Measurements from ENCODE around the gene CYLC2.

DNA sequence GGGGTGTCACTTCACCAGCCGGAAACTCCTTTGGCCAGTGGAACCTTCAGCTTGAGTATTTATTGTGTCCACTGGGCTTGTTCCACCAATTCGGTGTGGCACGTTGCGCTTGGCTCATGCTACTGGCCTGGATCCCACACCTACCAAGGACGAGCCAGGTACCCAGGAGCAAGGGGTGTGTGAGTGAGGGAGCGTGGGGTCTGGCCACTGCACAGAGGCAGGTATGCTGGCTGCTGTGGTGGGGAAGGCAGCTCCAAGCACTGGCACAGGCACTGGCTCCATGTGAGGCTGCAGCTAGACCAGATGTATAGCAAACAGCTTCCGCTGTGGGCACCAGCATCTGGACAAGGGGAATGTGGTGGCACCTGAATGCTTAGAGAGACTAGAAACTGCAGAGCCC, 28.1 kb upstream of the CYLC2 start:
- TF ChIP-seq, protein P1, sequence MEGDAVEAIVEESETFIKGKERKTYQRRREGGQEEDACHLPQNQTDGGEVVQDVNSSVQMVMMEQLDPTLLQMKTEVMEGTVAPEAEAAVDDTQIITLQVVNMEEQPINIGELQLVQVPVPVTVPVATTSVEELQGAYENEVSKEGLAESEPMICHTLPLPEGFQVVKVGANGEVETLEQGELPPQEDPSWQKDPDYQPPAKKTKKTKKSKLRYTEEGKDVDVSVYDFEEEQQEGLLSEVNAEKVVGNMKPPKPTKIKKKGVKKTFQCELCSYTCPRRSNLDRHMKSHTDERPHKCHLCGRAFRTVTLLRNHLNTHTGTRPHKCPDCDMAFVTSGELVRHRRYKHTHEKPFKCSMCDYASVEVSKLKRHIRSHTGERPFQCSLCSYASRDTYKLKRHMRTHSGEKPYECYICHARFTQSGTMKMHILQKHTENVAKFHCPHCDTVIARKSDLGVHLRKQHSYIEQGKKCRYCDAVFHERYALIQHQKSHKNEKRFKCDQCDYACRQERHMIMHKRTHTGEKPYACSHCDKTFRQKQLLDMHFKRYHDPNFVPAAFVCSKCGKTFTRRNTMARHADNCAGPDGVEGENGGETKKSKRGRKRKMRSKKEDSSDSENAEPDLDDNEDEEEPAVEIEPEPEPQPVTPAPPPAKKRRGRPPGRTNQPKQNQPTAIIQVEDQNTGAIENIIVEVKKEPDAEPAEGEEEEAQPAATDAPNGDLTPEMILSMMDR (IDR thresholded peaks at IDR 0.05): no peak
- no peak for TF ChIP-seq EZH2 (IDR thresholded peaks at IDR 0.05)

All from neural progenitor cell (in vitro differentiated cells).